CD8-positive, alpha-beta memory T cell (primary cell): ENCODE measurements around the gene KASH5. TPM values are rescaled to one million over a fixed set of nuclear protein-coding genes. Genes with fewer than 3 reads are reported as not detected.

Experiments used
- CTCF ChIA-PET: fragments of 350-600 bp; sonication (Branson Sonifier 250); formaldehyde crosslinking; loops from one replicate; lab custom pipeline; 2021; ENCODE audit warnings: antibody characterized with exemption; lab: Charles Lee
- POLR2A ChIA-PET: fragments of 350-600 bp; sonication (Branson Sonifier 250); formaldehyde crosslinking; loops from one replicate; lab custom pipeline; 2021; ENCODE audit warnings: antibody characterized with exemption; lab: Charles Lee
- DNase-seq, 5 donors: peaks; one replicate each; pipeline versions ENCODE4 v3.0.0 to v3.0.0-alpha.2; 2020 to 2022; ENCODE audit warnings: mixed read lengths in 1 of 5
- H3K27ac ChIP-seq: one replicate; pipeline ENCODE4 v1.7.0; 2013; ENCODE audit warnings: low read depth, mild to moderate bottlenecking, low read length, moderate library complexity
- H3K27me3 ChIP-seq: 2 replicates; pipeline ENCODE4 v1.7.0; 2013; ENCODE audit warnings: low read length, mild to moderate bottlenecking; ENCODE audit not compliant: insufficient read depth, poor library complexity, severe bottlenecking
- H3K36me3 ChIP-seq: 2 replicates; pipeline ENCODE4 v1.7.0; 2013; ENCODE audit warnings: mild to moderate bottlenecking, low read length, moderate library complexity; ENCODE audit not compliant: insufficient read depth
- H3K4me1 ChIP-seq: 2 replicates; pipeline ENCODE4 v1.7.0; 2013; ENCODE audit warnings: mild to moderate bottlenecking, low read length, moderate library complexity; ENCODE audit not compliant: insufficient read depth
- H3K4me3 ChIP-seq: 2 replicates; pipeline ENCODE4 v1.7.0; 2013; ENCODE audit warnings: mild to moderate bottlenecking, low read length
- H3K9me3 ChIP-seq: 2 replicates; pipeline ENCODE4 v1.7.0; 2013; ENCODE audit warnings: mild to moderate bottlenecking, low read length
- H3K27ac Mint-ChIP-seq, 8 donors: one replicate each; pipeline ENCODE4 v1.8.0; 2020 to 2021; ENCODE audit warnings: mixed read lengths in 8 of 8, mild to moderate bottlenecking in 6 of 8, inconsistent platforms in 3 of 8, moderate library complexity in 3 of 8
- H3K27me3 Mint-ChIP-seq, 2 donors: one replicate each; pipeline ENCODE4 v1.8.0; 2020 to 2021; ENCODE audit warnings: mixed read lengths in 2 of 2, mild to moderate bottlenecking in 1 of 2, moderate library complexity in 1 of 2
- H3K36me3 Mint-ChIP-seq, 3 donors: one replicate each; pipeline ENCODE4 v1.8.0; 2020 to 2021; ENCODE audit warnings: mixed read lengths in 3 of 3, inconsistent platforms in 1 of 3, mild to moderate bottlenecking in 1 of 3
- H3K4me1 Mint-ChIP-seq, 3 donors: one replicate each; pipeline ENCODE4 v1.8.0; 2020 to 2021; ENCODE audit warnings: mixed read lengths in 3 of 3, inconsistent platforms in 1 of 3, mild to moderate bottlenecking in 1 of 3
- H3K4me3 Mint-ChIP-seq, 7 donors: one replicate each; pipeline ENCODE4 v1.8.0; 2020 to 2021; ENCODE audit warnings: mixed read lengths in 7 of 7, mild to moderate bottlenecking in 6 of 7, moderate library complexity in 4 of 7, inconsistent platforms in 2 of 7
- H3K9me3 Mint-ChIP-seq, 5 donors: one replicate each; pipeline ENCODE4 v1.8.0; 2020 to 2022; ENCODE audit warnings: mixed read lengths in 5 of 5, mild to moderate bottlenecking in 3 of 5, moderate library complexity in 2 of 5, inconsistent platforms in 1 of 5
- polyA plus RNA-seq: library from polyadenylated mRNA; unstranded; fragments of 300-500 nt; fragmentation: Illumina TruSeq; gene quantifications from one replicate; pipeline ENCODE4 v1.2.3, GENCODE V29; 2021
- total RNA-seq, 2 experiments: library from RNA; stranded (reverse); gene quantifications; one replicate each; pipeline ENCODE4 v1.2.3, GENCODE V29; 2021

The KASH5 gene
- total and polyA plus RNA-seq, 3 experiments from 2014 or later = 0.31 TPM; not detected in 2

DNA sequence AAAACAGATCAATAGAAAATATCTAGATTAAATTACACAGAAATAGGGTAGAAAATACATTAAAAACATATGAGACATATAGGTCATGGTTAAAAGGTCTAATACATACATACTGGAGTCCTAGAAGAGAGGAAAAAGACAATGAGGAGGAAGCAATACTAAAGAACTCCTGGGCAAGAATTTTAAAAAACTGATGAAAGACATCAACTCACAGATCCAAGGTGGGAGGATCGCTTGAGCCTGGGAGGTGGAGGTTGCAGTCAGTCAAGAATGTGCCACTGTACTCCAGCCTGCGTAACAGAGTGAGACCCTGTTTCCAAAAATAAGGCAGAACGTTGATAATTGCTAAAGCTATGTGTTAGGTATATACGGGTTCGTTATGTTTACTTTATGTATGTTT is 5.4 kb upstream of the KASH5 start:
- peaks cover 0 to 12% (median 0%) of the 10 kb centered on the region in 3 donors for H3K36me3 Mint-ChIP-seq
- peaks cover 8 to 15% (median 11%) of the 10 kb centered on the region in 5 donors for H3K9me3 Mint-ChIP-seq
- peaks cover 3% of the 10 kb centered on the region for H3K27me3 ChIP-seq
- H3K4me3 Mint-ChIP-seq = no peak overlapping the region
- DNase-seq = no peak
- peaks cover 7 to 25% of the 10 kb centered on the region in 2 donors for H3K27me3 Mint-ChIP-seq
- no peaks in the 10 kb centered on the region for H3K9me3 ChIP-seq
- H3K4me3 ChIP-seq = no peak overlapping the region
- H3K4me1 ChIP-seq = no peaks in the 10 kb centered on the region
- ChIA-PET CTCF (no interaction called here), POLR2A (no interaction called here)
- H3K4me1 Mint-ChIP-seq = peaks cover 0 to 4% (median 2%) of the 10 kb centered on the region in 3 donors
- H3K36me3 ChIP-seq = no peaks in the 10 kb centered on the region
- H3K27ac Mint-ChIP-seq = no peak overlapping the region
- H3K27ac ChIP-seq = no peak overlapping the region

- no peak overlapping the region for H3K4me3 ChIP-seq
These were observed 4.5 kb upstream of the KASH5 start for GRCh38 chr19:49383599-49383998.

DNA sequence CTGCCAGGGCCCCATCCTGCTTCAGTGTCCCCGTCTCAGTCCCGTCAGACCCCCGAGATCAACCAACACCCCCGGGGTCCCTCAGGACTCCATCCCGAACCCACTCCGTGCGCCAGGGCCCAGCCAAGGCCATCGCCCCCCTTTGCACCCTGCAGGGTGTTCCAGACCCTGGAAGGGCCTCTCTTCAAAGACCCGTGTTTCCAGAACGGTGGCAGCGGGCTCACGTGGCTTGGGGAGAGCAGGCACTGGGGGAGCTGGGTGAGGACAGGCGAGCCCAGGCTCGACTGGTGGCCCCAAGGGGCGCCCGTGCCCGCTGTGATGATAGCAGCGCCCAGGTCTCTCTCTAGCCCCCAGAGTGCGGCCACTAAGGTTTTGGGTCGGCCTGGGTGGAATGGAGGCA is 1.4 kb downstream of the KASH5 start:
- H3K4me3 ChIP-seq = no peak overlapping the region
- peaks cover 11 to 20% (median 19%) of the 10 kb centered on the region in 3 donors for H3K4me1 Mint-ChIP-seq
- no peak for DNase-seq
- H3K9me3 ChIP-seq = no peaks in the 10 kb centered on the region
- H3K27ac ChIP-seq = no peak overlapping the region
- no peaks in the 10 kb centered on the region for H3K36me3 Mint-ChIP-seq
- H3K4me1 ChIP-seq = peaks cover 9% of the 10 kb centered on the region
- H3K9me3 Mint-ChIP-seq = no peaks in the 10 kb centered on the region
- H3K36me3 ChIP-seq = no peaks in the 10 kb centered on the region
- ChIA-PET POLR2A (no interaction called here), CTCF (interaction anchor here (0.6 to 3.1 kb wide), 4 partner anchors 54 to 86 kb away, joined by 3 to 35 read pairs (median 4); no protein-coding TSS in a partner anchor)
- H3K27me3 ChIP-seq = no peaks in the 10 kb centered on the region
- no peaks in the 10 kb centered on the region for H3K27me3 Mint-ChIP-seq
- H3K27ac Mint-ChIP-seq = peak overlapping the region in 2 of 8 donors; percentile 7 to 71
- no peak overlapping the region for H3K4me3 Mint-ChIP-seq

More at GRCh38 chr19:49383599-49383998, 4.5 kb upstream of the KASH5 start:
- peaks cover 3% of the 10 kb centered on the region for H3K27me3 ChIP-seq
- DNase-seq = no peak
- no peaks in the 10 kb centered on the region for H3K36me3 ChIP-seq
- H3K27ac ChIP-seq = no peak overlapping the region
- ChIA-PET CTCF (no interaction called here), POLR2A (interaction anchor here (0.7 kb wide), 1 partner anchor 87 kb away, joined by 3 read pairs; no protein-coding TSS in a partner anchor)
- peaks cover 0 to 10% (median 0%) of the 10 kb centered on the region in 3 donors for H3K36me3 Mint-ChIP-seq
- no peak overlapping the region for H3K4me3 Mint-ChIP-seq
- H3K9me3 ChIP-seq = no peaks in the 10 kb centered on the region
- H3K9me3 Mint-ChIP-seq = peaks cover 8 to 15% (median 11%) of the 10 kb centered on the region in 5 donors
- peaks cover 7 to 22% of the 10 kb centered on the region in 2 donors for H3K27me3 Mint-ChIP-seq
- H3K4me1 Mint-ChIP-seq = peaks cover 0 to 10% (median 8%) of the 10 kb centered on the region in 3 donors
- H3K4me1 ChIP-seq = no peaks in the 10 kb centered on the region
- H3K27ac Mint-ChIP-seq = no peak overlapping the region

DNA sequence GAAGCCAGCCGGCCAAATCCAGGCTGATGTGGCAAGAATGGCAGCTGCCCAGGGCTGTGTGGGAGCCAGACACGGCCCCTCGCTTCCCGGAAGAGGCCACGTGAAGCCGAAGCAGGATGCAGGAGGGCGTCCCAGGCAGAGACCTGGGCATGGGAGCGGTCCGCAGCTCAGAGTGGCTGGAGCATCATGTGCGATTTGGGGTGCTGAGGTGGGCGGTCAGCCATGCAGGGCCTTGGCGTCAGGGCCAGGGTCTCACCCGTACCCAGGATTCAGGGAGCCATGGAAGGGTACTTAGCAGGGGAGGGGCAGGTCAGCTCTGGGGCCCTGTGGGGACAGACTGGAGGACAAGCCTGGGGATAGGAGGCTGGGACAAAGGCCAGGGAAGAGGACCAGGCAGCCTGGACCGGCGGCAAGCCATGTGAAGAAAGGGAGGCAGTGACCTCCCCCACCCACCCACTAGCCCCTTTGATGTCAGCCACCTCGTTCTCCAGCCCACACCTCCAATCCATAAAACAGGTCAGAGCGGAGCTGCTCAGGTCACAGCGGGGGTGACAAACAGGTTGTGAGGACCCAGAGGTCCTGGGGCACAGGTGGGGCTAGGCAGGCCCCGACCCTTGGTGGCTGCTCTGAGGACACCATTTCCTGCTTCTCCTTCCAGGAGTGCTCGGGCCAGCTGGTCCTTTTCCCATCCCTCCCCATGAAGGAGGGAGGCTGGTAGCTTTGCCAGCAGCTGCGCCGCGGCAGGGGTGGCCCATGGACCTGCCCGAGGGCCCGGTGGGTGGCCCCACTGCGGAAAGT is 2.3 kb downstream of the KASH5 start:
- Histone ChIP-seq H3K27me3 (no peaks in the 10 kb centered on the region), H3K9me3 (no peaks in the 10 kb centered on the region), H3K27ac (no peak overlapping the region), H3K36me3 (no peaks in the 10 kb centered on the region), H3K4me1 (peaks cover 9% of the 10 kb centered on the region), H3K4me3 (no peak overlapping the region)
- Mint-ChIP-seq H3K4me1 (peaks cover 11 to 20% (median 19%) of the 10 kb centered on the region in 3 donors), H3K27me3 (no peaks in the 10 kb centered on the region), H3K36me3 (no peaks in the 10 kb centered on the region), H3K4me3 (no peak overlapping the region), H3K9me3 (no peaks in the 10 kb centered on the region), H3K27ac (peak overlapping the region in 1 of 8 donors; percentile 38)
- ChIA-PET POLR2A (no interaction called here), CTCF (interaction anchor here (1.0 to 3.1 kb wide), 8 partner anchors 16 to 184 kb away, joined by 3 to 35 read pairs (median 4); partner anchors contain the start of gene FLT3LG)
- DNase-seq = no peak

DNA sequence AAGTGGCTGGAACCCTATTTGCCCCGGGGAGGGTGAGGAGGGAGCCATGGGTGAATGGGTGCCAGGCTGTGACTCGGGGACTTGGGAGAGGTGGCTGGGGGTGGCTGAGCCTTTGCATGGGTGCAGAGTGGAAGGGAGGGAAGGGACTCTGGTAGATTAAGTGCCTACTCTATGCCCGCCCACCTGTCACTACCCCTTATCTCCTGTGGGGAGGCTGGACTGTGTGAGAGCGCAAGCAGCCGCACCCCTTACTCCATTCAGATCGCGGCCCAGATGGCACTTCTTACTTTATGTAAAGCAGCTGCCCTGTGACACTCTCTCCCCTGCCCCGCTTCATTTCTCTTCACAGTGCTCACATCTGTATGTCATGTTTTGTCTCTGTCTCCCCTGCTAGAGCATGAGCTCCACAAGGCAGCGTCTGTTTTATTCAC is 2.9 kb downstream of the KASH5 start:
- Histone ChIP-seq H3K4me3 (no peak overlapping the region), H3K27me3 (no peaks in the 10 kb centered on the region), H3K27ac (no peak overlapping the region), H3K4me1 (peaks cover 9% of the 10 kb centered on the region), H3K9me3 (no peaks in the 10 kb centered on the region), H3K36me3 (no peaks in the 10 kb centered on the region)
- CTCF ChIA-PET = interaction anchor here (0.7 to 3.8 kb wide), 17 partner anchors 10 to 183 kb away, joined by 3 to 35 read pairs (median 5); partner anchors contain the start of genes FLT3LG and SLC17A7
- Mint-ChIP-seq H3K27me3 (no peaks in the 10 kb centered on the region), H3K36me3 (no peaks in the 10 kb centered on the region), H3K4me3 (no peak overlapping the region), H3K4me1 (peaks cover 11 to 20% (median 19%) of the 10 kb centered on the region in 3 donors), H3K9me3 (no peaks in the 10 kb centered on the region), H3K27ac (peak overlapping the region in 1 of 8 donors; percentile 50)
- DNase-seq = no peak
- POLR2A ChIA-PET = interaction anchor here (1.4 kb wide), 2 partner anchors 62 to 79 kb away, joined by 3 to 7 read pairs; partner anchors contain the start of gene ALDH16A1

GRCh38 chr19:49391581-49392399 is 3.7 kb downstream of the KASH5 start:
- peaks cover 9% of the 10 kb centered on the region for H3K4me1 ChIP-seq
- no peaks in the 10 kb centered on the region for H3K36me3 Mint-ChIP-seq
- DNase-seq = peak; percentile 63 to 86 (median 71)
- POLR2A ChIA-PET = interaction anchor here (0.5 to 1.4 kb wide), 3 partner anchors 62 to 294 kb away, joined by 3 to 7 read pairs (median 3); partner anchors contain the start of gene ALDH16A1
- peak overlapping the region; percentile 2 to 92 (median 61) for H3K27ac Mint-ChIP-seq
- no peaks in the 10 kb centered on the region for H3K9me3 Mint-ChIP-seq
- H3K27me3 Mint-ChIP-seq = no peaks in the 10 kb centered on the region
- H3K27ac ChIP-seq = peak overlapping the region; percentile 21
- H3K27me3 ChIP-seq = no peaks in the 10 kb centered on the region
- H3K9me3 ChIP-seq = no peaks in the 10 kb centered on the region
- no peaks in the 10 kb centered on the region for H3K36me3 ChIP-seq
- H3K4me3 ChIP-seq = no peak overlapping the region
- H3K4me3 Mint-ChIP-seq = peak overlapping the region in 1 of 7 donors; percentile 37
- CTCF ChIA-PET = interaction anchor here (0.7 to 3.8 kb wide), 23 partner anchors 11 to 287 kb away, joined by 3 to 35 read pairs (median 4); partner anchors contain the start of genes FLT3LG and SLC17A7
- H3K4me1 Mint-ChIP-seq = peaks cover 11 to 20% (median 19%) of the 10 kb centered on the region in 3 donors

DNA sequence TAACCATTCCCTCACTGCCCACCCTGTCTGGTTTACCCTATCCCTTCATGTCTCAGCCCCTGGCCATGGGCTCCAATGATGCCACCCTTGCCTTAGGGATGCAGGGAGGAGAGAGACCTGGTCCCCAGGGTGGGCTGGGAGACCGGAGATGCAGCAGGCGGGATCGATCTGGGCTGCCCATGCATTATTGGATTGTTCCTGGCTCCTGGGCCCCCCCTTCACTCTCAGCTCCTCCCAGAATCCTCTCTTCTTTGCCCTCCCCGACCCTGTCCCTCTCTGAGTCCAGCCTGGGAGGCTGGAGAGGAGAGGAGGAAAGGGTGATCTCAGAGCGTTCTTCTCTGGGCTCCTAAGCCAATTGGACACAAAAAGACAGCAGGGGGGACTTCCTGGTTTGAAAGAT is 5.8 kb downstream of the KASH5 start:
- ChIA-PET POLR2A (no interaction called here), CTCF (interaction anchor here (1.3 to 3.8 kb wide), 4 partner anchors 36 to 79 kb away, joined by 4 to 28 read pairs (median 7); partner anchors contain the start of genes FLT3LG and SLC17A7)
- no peaks in the 10 kb centered on the region for H3K9me3 ChIP-seq
- H3K27me3 ChIP-seq = no peaks in the 10 kb centered on the region
- no peaks in the 10 kb centered on the region for H3K36me3 ChIP-seq
- H3K4me1 ChIP-seq = peaks cover 16% of the 10 kb centered on the region
- H3K4me3 Mint-ChIP-seq = no peak overlapping the region
- peaks cover 0 to 6% of the 10 kb centered on the region in 2 donors for H3K27me3 Mint-ChIP-seq
- H3K4me3 ChIP-seq = no peak overlapping the region
- H3K27ac ChIP-seq = no peak overlapping the region
- peaks cover 14 to 21% (median 14%) of the 10 kb centered on the region in 3 donors for H3K4me1 Mint-ChIP-seq
- H3K9me3 Mint-ChIP-seq = no peaks in the 10 kb centered on the region
- H3K27ac Mint-ChIP-seq = no peak overlapping the region
- peaks cover 0 to 3% (median 0%) of the 10 kb centered on the region in 3 donors for H3K36me3 Mint-ChIP-seq
- no peak for DNase-seq
